Measurements from ENCODE around the gene TACR1.

TACR1 gene

DNA sequence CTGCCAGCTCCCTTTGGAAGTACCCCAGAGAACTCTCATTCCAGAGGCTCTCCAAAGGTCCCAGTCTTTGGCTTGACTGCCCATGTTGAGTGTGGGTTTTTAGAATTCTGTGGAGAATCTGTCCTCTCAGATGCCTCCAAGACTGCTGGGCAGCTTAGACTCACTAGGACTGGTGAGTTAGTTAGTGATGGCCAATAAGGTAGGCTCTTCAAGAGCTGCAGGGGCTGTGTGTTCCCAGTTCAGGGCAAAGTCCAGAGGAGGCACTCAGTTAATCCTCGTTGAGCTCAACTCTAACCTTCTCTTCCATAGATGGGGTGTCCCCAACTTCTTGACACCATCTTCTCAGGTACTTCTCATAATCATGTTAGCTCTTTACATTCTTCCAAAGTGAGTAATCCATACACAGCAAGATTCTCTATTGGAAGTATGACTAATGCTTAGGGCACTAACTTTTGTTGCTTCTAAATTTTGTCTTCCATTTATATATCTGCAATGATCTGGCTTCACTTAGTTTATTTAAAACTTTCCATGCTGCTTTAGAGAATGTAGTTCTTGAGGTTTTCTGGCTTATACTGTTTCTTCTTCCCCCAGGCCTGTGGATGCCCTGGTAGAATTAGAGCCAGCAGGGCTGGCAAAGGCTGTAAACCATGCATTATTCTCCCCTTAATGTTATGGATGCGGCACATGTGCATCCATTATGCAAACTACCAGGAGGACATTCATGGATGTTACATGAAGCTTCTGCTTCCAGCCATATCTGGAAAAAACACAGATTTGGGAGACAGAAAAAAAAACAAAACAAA lies 151.9 kb downstream of the TACR1 start:
- DNase-seq (ENCODE audit: low spot score), result no peak

DNA sequence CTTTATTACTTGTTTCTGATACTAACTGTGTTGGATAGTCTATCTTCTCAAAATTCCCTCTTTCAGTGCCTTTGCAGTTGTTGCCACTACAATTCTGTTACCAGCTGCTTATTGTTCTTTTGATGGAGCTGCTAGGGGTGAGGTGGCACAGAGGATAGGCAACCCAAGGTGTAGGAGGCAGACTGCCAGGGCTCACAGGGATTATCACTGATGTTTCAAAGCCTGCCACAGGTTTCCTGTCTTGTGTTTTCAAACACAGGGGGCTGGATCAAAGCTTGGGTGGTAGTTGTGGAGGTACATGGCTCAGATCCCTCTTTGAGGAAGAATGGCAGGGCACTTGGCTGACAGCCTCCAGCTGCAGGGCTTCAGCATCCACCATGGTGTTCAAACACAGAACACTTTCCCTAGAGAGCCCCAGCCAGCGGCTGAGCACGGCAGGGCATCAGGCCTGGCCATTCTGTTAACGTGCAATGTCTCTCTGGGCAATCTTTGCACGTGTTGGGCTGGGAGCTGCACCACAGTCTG lies 153.7 kb downstream of the TACR1 start:
- DNase-seq (ENCODE audit: low spot score), result no peak

DNA sequence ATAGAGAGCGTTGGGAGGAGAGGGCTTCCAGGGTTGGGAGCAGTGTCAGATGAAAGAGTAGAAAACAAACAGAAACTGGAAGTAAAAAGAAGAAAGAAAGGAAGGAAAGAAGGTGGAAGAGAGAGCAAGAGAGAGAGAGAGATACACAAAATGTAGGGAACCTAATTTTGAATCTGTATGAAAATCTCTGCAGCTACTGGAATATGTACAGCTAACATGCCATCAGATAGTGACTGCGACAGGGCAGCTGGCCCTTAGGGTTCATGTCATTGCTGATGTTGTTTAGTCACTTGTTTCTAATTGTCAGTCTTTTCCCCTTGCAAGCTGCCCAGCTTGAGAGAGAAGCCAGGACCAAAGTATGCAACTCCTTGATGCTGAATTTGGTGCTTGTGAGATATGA lies 155.0 kb downstream of the TACR1 start:
- DNase-seq (ENCODE audit: low spot score), result no peak

DNA sequence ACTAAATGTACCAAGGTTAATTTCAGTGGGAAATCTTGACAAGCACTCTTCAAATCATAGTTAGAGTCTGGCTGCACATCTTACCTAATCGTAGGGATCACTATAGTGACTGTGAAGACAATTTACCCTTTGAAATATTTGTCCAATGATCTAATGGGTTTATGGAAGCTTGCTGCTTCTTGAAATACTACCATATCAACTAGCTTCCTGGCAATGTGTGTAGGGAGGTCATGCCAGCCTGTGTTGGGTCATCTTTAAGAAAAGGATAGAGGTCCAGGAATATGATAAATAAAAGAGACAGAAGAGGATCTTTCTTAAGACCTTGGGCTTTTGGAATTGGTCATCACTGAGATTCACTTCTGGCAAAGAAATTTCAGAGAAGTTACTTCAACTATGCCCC lies 156.5 kb downstream of the TACR1 start:
- DNase-seq (ENCODE audit: low spot score), result no peak

DNA sequence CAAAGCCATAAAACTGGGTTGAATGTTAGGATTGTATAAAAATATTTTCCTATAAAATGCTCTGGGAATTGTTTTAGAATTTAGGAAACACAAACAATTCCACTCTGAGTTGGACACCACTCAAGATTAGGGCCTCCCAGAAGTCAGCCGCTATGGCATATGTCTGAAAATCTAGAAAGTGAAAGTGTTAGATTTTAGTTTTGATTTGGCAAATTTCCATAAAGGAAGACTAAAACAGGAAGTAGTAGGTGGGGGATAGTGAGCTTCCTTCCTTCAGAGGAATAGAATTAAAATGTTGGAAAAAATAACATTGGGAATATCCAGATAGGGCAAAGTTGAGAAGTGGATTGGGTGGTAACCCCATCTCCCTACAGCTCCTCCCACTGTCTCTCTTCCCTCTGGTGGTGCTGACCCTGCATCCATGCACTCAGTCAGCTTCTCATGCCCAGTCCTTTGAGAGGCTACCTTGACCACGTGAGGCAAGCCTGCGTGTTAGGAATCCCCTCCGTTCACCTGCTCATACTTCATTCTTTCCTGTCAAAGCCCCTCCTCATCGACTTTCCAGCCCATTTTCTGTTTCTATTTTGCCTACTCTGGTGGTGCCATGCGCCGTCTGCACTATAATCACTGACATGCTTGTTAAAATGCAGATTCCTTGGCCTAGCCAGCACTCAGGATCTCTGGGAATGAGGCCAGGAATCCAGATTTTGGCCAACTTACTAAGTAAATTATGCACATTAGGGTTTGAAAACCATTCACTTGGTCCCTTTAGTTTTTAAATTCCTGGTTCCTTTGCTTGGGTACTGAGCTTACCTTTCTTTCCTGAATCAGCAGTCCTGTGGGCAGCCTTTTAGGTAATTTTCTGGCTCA lies 157.4 kb downstream of the TACR1 start:
- no peak for DNase-seq (ENCODE audit: low spot score)

DNA sequence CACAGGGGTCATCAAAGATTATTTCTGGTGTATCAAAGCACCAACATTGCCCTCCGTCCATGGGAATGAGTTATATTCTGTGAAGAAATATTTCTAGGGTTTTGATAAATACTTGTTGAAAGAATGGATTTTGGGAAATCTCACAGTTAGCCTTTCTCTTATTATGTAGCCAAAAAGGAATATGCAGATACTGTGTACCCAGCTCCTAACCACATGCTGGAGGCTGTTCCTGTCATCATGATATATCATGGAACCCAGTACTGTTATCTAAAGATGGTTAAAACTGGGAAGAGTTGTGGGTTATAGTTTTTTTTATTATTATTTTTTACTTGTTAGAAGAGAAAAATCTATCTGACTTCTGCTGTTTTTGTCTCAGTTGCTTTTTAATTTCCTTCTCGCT lies 158.1 kb downstream of the TACR1 start:
- DNase-seq (ENCODE audit: low spot score), result no peak

DNA sequence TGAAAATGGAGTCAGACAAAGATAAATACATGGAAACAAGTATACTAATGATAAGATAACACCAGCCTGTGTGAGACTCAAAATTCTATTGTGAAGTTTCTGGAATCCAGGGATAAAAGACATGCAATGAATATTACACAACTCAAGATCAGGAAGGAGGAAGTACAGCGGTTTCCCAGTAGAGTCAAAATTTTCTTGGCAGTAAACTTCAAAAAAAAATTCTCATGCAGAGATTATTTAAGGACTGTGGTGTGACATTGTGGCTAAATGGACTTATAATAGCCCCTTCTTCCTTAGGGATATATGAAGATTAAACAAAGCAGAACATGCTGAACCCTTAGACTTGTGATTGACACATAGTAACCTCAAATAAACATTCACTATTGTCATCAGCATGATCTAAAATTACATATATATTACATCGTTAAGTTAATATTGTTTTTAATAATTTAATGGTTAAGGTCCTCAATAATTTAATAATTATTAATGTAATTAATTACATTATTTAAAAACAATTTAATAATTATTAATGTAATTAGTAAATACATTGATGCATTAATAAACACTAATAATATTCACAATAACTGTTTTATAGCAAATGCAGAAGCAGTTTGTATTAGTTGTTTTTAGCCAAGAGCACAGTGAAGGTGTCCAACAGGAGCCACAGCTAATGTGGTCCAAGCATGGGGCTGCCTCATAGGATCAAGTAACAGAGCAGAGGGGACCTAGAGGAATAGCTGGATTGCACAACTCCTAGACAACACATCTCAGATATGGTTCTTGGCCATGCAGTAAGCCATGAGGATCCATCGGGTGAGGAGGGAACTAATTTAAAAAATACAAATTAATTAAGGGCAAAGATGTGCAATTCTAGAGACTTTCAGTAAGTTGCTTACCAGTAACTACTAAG lies 163.6 kb downstream of the TACR1 start:
- DNase-seq (ENCODE audit: low spot score), result no peak

DNA sequence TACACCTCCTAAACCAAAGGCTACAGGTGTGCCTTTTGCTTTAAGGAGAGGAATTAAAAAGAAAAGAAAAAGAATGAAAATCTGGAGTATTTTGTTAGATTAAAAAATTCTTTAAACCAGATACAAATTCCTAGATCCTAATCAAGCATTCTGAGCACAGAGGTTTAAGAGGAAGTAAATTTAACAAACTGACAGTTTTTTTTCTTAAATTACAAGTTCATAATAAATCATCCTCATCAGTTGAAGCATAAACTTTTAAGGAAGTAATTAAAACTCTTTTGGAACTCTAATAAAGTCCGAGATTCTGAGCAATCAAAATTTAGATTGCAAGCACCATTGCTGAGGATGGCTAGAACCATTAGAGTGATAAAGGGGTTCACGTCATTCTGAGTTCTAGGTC lies 165.8 kb downstream of the TACR1 start:
- no peak for DNase-seq (ENCODE audit: low spot score)

DNA sequence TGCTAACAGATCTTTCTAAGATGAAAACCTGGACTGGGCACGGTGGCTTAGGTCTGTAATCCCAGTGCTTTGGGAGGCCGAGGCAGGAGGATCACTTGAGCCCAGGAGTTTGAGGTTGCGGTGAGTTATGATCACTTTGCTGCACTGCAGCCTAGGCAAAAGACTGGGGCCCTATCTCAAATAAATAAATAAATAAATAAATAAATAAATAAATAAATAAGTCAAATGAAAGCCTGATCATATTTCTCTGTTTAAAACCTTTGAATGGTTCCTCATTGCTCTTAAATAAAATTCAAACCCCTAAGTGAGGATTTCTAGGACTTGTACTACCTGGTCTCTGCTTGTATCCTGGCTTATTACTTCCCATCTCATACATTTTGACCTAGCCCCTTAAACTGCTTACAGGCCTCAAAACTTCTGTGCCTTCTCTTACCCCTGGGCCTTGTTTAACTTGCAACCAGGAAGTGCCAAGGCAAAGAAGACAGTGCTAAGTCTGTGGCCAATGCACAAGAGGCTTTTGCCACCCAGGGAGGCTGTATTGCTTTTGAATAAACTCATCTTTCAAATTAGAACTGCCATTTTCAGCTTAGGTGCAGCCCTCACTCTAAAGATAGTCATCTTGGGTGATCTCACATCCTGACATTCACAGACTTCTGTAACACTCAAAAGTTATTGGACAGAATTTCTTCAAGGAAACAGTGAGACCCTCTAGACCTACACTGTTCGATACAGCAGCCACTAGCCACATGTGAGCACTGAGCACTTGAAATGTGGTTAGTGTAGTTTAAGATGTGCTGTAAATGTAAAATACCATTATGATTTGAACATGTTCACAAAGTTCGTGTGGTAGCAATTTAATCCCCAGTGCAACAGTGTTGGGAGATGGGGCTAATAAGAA lies 167.2 kb downstream of the TACR1 start:
- no peak for DNase-seq (ENCODE audit: low spot score)

DNA sequence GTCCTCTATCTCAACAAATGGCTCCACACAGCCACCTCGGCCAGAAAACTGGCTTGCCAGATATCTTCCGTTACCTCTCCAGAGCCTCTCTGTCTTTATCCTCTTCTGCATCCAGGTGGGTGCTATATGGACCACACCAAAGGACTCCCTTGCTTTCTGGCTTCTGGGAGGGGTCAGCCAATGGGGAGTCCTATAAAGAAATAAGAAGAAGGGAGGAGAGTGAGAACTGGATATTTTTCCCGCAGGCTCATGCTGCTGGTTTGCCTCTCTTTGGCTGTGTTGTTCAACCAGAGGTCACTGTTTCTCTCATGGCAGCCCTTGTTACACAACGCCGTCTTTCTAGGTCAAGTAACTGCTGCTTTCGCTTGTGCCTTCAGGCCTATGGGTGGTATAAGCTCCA lies 168.1 kb downstream of the TACR1 start:
- DNase-seq (ENCODE audit: low spot score), result no peak

DNA sequence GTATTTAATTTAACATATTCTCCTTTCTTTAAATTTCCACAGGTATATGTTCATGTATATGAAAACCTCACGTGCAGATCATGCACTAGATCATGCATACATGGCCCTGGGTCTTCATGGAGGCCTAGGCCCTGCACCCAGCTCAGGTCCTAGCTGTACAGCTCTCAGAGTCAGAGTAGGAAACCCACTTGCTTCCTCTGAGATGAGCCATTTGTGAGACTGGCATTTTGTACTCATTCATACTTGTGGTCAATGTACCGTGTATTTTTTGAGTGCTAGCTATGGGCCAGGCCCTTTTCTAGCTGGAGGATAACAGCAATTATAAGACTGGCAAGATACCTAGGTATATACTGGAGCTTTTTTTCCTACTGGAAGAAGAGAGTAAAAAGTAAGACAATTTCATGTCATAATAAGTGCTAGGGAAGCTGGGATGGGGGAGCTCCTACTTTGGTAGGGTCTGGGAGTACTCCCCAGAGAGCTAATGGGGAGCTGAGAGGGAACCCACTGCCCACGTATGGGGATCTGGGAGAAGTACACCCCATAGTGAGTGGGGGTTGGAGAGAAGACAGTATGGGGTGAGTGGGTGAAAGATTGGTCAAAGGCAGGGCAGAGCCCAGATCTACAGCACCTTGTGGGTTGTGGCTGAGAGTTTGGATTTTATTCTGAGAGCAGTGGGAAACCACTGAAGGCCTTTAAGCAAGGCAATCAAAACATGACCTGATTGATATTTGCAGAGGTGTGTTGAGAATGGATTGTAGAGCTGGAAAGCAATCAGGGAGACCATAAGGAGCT lies 168.9 kb downstream of the TACR1 start:
- no peak for DNase-seq (ENCODE audit: low spot score)

DNA sequence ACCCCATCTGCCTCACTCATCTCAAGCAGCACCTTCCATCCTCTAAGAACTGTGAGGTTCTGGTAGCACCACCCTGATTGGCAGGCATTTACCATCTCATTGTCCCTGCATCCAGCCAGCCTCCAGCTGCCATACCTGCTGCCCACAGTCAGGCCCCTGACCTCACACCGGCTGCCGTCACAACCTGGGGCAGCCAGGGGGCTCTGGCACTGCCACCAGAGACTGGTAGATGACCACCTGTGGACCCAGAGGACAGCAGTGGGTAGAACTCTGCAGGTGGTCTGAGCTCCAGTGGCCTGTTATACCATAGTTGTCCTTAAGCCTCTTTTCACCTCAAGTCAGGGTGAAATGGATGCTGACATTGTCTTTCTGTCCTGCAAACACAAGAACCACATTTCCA lies 171.4 kb downstream of the TACR1 start:
- DNase-seq (ENCODE audit: low spot score), result no peak

DNA sequence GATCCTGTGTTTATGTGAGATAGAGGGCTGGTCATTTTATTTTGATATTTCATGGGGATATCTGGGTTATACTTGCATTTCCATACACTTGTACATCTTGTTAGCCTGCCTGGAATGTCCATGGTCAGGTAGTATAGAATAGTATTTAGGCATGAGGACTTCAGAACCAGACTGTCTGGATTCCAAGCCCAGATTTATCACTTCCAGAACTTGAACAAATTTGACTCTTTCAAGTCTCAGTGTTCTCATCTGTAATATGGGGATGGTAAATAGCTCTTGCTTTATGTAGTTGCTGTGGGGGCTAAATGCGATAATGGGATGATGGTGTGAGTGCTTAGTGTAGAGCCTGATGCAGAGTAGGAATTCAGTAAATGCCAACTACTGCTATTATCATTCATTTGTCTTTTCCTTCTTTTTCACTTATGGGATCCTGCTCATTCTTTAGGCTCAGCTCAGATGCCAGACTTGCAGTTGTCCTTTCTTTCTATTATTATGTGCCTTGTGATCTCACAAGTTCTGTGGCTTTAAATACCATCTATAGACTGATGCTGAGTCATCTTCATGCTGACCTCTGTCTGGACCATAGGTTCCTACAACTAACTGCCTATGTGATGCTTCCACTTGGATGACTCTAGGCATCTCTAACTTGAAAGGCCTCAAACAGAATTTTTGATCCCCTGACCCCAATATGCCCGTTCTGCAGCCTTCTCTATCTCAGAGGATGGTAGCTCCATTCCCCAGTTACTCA lies 173.5 kb downstream of the TACR1 start:
- no peak for DNase-seq (ENCODE audit: low spot score)

DNA sequence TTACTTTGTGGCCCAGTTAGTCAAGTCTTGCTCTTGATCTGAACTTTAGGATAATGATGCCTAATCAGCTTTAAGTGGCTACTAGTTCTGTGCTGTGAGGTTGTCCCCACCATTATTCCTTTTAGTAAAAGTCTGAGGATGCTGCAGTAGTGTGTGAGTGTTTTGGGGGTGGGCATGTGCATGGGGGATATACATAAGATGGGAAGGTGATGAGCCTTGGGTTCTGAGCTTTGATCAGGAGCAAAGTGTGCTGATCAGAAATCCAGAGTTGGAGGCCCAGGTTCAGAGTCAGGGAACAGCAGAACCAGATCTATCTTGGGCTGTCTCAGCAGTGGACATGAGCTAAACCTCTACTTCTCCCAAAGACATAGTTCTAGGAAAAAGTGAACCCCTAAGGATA lies 174.1 kb downstream of the TACR1 start:
- no peak for DNase-seq (ENCODE audit: low spot score)

DNA sequence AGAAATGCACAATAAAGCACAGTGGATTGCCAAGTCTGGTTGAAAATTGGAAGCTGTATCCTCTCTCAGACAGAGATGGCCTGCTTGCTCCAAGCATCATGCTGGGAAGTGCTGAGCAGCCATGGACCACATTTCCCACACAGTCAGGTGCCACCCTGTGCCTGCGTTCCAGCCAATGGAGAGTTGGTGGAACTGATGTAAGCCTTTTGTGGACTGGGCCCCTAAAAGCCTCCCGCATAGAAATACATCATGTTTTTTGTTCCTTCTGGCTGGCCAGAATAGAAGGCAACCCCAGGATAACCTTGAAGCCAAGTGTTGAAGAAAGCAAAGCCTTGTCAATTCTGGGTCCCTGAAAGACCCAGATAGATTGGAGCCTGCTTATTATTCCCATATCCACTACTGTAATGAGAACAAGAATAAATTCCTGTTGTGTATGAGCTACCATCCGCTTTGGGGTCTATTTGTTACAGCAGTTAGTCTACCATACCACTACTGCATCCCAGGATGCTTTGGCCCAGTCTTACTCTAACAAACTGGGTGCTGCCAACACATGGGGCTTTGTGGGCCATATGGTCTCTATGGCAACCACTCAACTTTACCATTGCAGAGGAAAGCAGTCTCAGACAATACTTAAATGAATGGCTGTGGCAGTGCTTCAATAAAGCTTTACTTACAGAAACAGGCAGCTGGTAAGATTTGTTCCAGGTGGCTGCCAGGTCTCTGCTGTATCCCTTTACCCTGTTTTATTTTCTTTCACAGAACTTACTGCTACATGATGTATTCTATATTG lies 175.5 kb downstream of the TACR1 start:
- no peak for DNase-seq (ENCODE audit: low spot score)

DNA sequence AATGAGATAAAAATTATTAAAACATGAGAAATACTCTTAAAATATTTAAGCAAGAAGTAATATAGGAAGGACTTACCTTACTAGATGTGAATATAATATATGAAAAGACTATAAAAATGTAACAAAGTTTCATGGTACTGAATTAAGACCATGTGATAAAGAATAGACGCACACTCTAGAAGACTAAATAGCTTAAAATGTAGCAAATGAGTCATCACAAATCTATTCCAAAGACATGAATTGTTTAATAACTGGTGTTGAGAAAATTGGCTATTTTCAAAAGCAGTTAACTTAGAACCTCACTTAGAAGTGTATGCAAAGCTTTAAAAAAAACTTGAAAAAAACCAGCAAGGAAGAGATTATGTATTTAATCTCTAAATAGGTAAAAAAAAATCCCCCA lies 176.8 kb downstream of the TACR1 start:
- DNase-seq (ENCODE audit: low spot score), result no peak

DNA sequence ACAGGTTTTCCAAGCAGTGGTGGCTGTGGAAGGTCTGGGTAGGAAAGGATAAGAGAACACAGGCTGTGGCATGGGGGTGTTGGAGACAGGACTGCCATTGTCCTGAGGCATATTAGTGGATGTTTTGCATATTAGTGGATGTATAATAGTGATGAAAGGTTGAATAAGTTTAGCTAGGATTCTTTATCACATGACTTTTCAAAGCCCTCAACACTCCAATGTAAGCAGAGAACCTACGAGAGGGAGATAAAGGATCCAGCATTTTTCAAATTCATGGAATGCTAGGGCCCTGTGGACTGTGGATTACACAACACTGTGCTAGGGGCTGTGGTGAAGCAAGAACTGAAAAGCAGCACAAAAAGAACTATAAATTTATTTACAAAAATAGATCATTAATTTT lies 177.6 kb downstream of the TACR1 start:
- no peak for DNase-seq (ENCODE audit: low spot score)

DNA sequence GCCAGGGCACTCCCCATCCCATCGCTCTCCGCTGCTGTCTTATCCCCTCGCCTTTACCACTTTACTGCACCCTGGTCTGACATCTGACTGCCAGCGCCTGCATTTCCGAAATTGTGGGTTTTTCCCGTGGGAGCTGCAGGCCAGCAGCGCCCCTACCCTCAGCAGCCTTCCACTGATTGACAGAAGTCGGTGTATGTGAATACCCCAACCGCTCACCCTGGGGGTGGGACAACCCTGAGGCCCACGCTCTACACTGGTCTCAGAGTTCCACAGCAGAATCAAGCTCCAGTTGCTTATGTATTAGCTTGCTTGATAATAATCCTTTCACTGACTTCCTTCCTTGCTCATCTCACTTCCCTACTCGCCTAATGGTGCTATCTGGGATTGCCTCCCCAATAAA lies 178.8 kb downstream of the TACR1 start:
- DNase-seq (ENCODE audit: low spot score), result no peak

DNA sequence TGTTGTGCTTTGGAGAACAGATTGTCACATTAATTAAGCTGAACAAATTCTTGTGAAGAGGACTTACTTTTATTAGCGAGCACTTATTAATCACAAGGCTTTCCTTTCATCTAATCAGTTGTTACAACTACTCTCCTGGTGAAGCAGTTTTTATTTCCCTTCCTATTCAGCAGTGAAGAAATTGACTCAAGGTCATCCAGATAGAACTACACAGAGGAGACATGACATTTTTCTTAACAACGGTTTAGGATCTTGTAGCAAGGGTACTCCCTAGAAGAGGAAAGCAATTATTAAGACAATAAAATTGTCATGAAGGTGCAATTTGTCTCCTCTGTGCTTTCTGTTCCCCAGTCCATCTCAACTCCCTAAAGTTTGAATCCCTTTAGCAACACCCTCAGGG lies 179.5 kb downstream of the TACR1 start:
- no peak for DNase-seq (ENCODE audit: low spot score)
